Measurements from ENCODE around the gene OFD1.

Gene OFD1

DNA sequence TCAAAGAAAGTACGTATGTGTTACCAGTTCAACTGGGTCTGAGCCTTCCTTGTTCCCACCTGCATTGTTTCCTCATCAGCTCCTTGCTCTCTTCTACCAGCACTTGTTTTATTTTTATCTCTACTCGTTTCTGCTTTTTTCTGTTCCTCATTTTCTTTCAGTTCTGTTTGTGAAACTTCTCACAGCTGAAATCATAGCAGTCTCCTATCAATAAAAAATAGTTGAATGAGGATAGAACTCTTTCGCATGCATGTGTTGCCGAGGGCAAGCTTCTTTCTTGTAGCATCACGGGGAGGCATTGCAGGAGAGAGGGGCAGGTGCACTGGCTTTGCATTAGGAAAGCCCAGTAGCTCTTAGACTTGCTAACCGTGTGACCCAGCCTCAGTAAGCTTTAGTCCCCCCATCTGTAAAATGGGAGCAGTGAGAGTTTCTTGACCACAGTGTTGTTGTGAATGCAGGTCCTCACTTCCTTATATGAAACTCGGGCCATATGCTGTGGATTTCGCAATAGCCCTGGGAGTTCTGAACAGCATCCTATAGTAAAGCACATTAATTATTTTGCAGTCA, 24.7 kb downstream of the OFD1 start:
- Histone ChIP-seq H3K4me3 (IDR thresholded peaks at IDR 0.05; ENCODE audit: insufficient read depth, low read depth, low read length) (no peak overlapping the region), H3K27ac (no peak overlapping the region), H2AFZ (ENCODE audit: low read depth) (no peak overlapping the region), H3K4me2 (no peak overlapping the region; the same call in 1 of the 2 replicates), H3K79me2 (ENCODE audit: insufficient read depth, low read depth) (no peaks in the 10 kb centered on the region), H3K27me3 (ENCODE audit: insufficient read depth, low read depth) (no peaks in the 10 kb centered on the region), H3K4me1 (ENCODE audit: low read depth, poor library complexity, severe bottlenecking) (peaks cover 17% of the 10 kb centered on the region), H3K36me3 (ENCODE audit: insufficient read depth) (no peaks in the 10 kb centered on the region; the same call in 1 of the 2 replicates), H3K9ac (no peak overlapping the region), H4K20me1 (ENCODE audit: insufficient read depth) (no peaks in the 10 kb centered on the region)
- TF ChIP-seq CTCF (conservative IDR thresholded peaks at IDR 0.05; ENCODE audit: low read depth, low read length): no peak

- no peak for TF ChIP-seq CTCF (conservative IDR thresholded peaks at IDR 0.05; ENCODE audit: low read depth, low read length)
- Histone ChIP-seq H2AFZ (ENCODE audit: low read depth) (no peak overlapping the region), H3K9ac (no peak overlapping the region), H4K20me1 (ENCODE audit: insufficient read depth) (no peaks in the 10 kb centered on the region), H3K27me3 (ENCODE audit: insufficient read depth, low read depth) (no peaks in the 10 kb centered on the region), H3K4me2 (no peak overlapping the region), H3K4me1 (ENCODE audit: low read depth, poor library complexity, severe bottlenecking) (peaks cover 17% of the 10 kb centered on the region), H3K4me3 (IDR thresholded peaks at IDR 0.05; ENCODE audit: insufficient read depth, low read depth, low read length) (no peak overlapping the region), H3K36me3 (ENCODE audit: insufficient read depth) (no peaks in the 10 kb centered on the region; the same call in 1 of the 2 replicates), H3K79me2 (ENCODE audit: insufficient read depth, low read depth) (no peaks in the 10 kb centered on the region), H3K27ac (no peak overlapping the region)
Observed at GRCh38 chrX:13760426-13760825, 25.9 kb downstream of the OFD1 start.

- Histone ChIP-seq H3K4me2 (no peak overlapping the region), H3K27ac (no peak overlapping the region)
Observed at GRCh38 chrX:13761606-13762414, 27.3 kb downstream of the OFD1 start.

DNA sequence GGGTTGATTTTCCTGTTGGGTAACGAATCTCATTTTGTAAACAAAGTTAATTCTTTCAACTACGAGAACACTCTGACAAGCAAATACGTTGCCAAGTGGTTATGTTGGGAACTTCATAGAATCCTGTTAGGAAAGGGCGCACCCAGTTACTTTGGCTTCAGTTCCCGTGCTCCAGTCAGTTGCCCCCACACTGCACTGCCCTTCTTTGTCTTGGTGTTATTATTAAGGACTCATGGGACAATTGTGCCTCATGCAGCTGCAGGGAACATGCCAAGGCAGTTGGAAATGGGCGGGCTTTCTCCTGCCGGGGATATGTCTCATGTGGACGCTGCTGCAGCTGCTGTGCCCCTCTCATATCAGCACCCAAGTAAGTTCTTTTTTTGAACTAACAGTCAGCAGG, 28.9 kb downstream of the OFD1 start:
- Histone ChIP-seq H3K27me3 (ENCODE audit: insufficient read depth, low read depth) (no peaks in the 10 kb centered on the region), H3K79me2 (ENCODE audit: insufficient read depth, low read depth) (no peaks in the 10 kb centered on the region), H3K4me3 (IDR thresholded peaks at IDR 0.05; ENCODE audit: insufficient read depth, low read depth, low read length) (no peak overlapping the region), H3K27ac (no peak overlapping the region), H3K36me3 (ENCODE audit: insufficient read depth) (no peaks in the 10 kb centered on the region; the same call in 1 of the 2 replicates), H3K4me2 (no peak overlapping the region), H3K4me1 (ENCODE audit: low read depth, poor library complexity, severe bottlenecking) (peaks cover 15% of the 10 kb centered on the region), H4K20me1 (ENCODE audit: insufficient read depth) (no peaks in the 10 kb centered on the region), H2AFZ (ENCODE audit: low read depth) (no peak overlapping the region), H3K9ac (no peak overlapping the region)
- no peak for TF ChIP-seq CTCF (conservative IDR thresholded peaks at IDR 0.05; ENCODE audit: low read depth, low read length)

More at GRCh38 chrX:13761606-13762414, 27.3 kb downstream of the OFD1 start:
- H3K79me2 ChIP-seq (ENCODE audit: insufficient read depth, low read depth): no peaks in the 10 kb centered on the region
- no peaks in the 10 kb centered on the region for H4K20me1 ChIP-seq (ENCODE audit: insufficient read depth)
- no peak for TF ChIP-seq CTCF (conservative IDR thresholded peaks at IDR 0.05; ENCODE audit: low read depth, low read length)
- H3K36me3 ChIP-seq (ENCODE audit: insufficient read depth): no peaks in the 10 kb centered on the region; the same call in 1 of the 2 replicates
- H3K9ac ChIP-seq: no peak overlapping the region
- H3K4me1 ChIP-seq (ENCODE audit: low read depth, poor library complexity, severe bottlenecking): peaks cover 17% of the 10 kb centered on the region
- H2AFZ ChIP-seq (ENCODE audit: low read depth): no peak overlapping the region
- no peak overlapping the region for H3K4me3 ChIP-seq (IDR thresholded peaks at IDR 0.05; ENCODE audit: insufficient read depth, low read depth, low read length)
- H3K27me3 ChIP-seq (ENCODE audit: insufficient read depth, low read depth): no peaks in the 10 kb centered on the region

All from KMS-11 (cell line).